Ishikawa (cell line): Measurements from ENCODE around the gene CCND3.
A peak's percentile ranks its signal among the peaks of the same experiment; 100 is the strongest.

ENCODE experiments used
- CEBPB ChIP-seq: IDR thresholded peaks from 2 replicates; pipeline ENCODE4 v1.6.1; 2012
- CREB1 ChIP-seq: IDR thresholded peaks from 2 replicates; pipeline ENCODE4 v1.6.1; 2012; ENCODE audit warnings: low read depth
- EGR1 ChIP-seq: IDR thresholded peaks from 2 replicates; pipeline ENCODE4 v1.6.1; 2012
- EP300 ChIP-seq: IDR thresholded peaks from 2 replicates; pipeline ENCODE4 v1.6.1; 2012; ENCODE audit warnings: borderline replicate concordance
- FOXM1 ChIP-seq: IDR thresholded peaks from 2 replicates; pipeline ENCODE4 v1.6.1; 2012; ENCODE audit warnings: low read depth, borderline replicate concordance
- NFIC ChIP-seq: IDR thresholded peaks from 2 replicates; pipeline ENCODE4 v1.6.1; 2012
- RAD21 ChIP-seq: IDR thresholded peaks from 2 replicates; pipeline ENCODE4 v1.6.1; 2012; ENCODE audit warnings: low read depth
- TAF1 ChIP-seq: IDR thresholded peaks from 2 replicates; pipeline ENCODE4 v1.6.1; 2012; ENCODE audit warnings: low read depth, mild to moderate bottlenecking
- TCF12 ChIP-seq: IDR thresholded peaks from 2 replicates; pipeline ENCODE4 v1.6.1; 2012; ENCODE audit warnings: low read depth
- TEAD4 ChIP-seq: IDR thresholded peaks from 2 replicates; pipeline ENCODE4 v1.6.1; 2012
- YY1 ChIP-seq: IDR thresholded peaks from 2 replicates; pipeline ENCODE4 v1.6.1; 2012; ENCODE audit warnings: low read depth
- ZBTB7A ChIP-seq: IDR thresholded peaks from 2 replicates; pipeline ENCODE4 v1.6.1; 2012; ENCODE audit warnings: low read depth
- TF ChIP-seq, protein P1 (sequence below): IDR thresholded peaks from 2 replicates; pipeline ENCODE4 v1.6.1; 2012
- TF ChIP-seq, protein P2 (sequence below): IDR thresholded peaks from 2 replicates; pipeline ENCODE4 v1.6.1; 2012
- TF ChIP-seq, protein P3 (sequence below): IDR thresholded peaks from 2 replicates; pipeline ENCODE4 v1.6.1; 2012; ENCODE audit warnings: low read depth, mild to moderate bottlenecking

CCND3 gene

DNA sequence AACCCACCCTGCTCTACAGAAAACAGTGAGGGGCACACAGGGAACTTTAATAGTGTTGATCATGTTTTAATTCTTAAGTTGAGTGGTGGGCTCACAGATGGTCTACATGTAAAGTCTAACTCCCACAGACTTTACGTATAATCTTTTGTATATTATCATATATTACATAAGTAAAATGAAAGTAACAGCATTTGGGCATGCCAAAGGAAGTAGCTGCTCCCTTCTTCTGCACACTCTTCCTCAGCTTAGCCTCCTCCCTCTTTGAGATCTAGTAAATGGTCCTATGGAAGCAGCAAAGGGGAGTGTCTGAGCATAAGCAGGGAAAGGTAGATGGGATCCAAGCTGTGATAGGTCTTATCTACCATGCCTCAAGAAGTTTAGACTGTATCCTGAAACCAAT lies 31.9 kb downstream of the CCND3 start:
- TF ChIP-seq EGR1 (no peak), NFIC (no peak), EP300 (no peak), YY1 (no peak), TCF12 (no peak), FOXM1 (no peak), TAF1 (no peak), TEAD4 (no peak), CEBPB (no peak), ZBTB7A (no peak), RAD21 (no peak), CREB1 (no peak)
- TF ChIP-seq, protein P1, sequence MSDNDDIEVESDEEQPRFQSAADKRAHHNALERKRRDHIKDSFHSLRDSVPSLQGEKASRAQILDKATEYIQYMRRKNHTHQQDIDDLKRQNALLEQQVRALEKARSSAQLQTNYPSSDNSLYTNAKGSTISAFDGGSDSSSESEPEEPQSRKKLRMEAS, result no peak
- TF ChIP-seq, protein P2, sequence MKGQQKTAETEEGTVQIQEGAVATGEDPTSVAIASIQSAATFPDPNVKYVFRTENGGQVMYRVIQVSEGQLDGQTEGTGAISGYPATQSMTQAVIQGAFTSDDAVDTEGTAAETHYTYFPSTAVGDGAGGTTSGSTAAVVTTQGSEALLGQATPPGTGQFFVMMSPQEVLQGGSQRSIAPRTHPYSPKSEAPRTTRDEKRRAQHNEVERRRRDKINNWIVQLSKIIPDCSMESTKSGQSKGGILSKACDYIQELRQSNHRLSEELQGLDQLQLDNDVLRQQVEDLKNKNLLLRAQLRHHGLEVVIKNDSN, result no peak
- TF ChIP-seq, protein P3, sequence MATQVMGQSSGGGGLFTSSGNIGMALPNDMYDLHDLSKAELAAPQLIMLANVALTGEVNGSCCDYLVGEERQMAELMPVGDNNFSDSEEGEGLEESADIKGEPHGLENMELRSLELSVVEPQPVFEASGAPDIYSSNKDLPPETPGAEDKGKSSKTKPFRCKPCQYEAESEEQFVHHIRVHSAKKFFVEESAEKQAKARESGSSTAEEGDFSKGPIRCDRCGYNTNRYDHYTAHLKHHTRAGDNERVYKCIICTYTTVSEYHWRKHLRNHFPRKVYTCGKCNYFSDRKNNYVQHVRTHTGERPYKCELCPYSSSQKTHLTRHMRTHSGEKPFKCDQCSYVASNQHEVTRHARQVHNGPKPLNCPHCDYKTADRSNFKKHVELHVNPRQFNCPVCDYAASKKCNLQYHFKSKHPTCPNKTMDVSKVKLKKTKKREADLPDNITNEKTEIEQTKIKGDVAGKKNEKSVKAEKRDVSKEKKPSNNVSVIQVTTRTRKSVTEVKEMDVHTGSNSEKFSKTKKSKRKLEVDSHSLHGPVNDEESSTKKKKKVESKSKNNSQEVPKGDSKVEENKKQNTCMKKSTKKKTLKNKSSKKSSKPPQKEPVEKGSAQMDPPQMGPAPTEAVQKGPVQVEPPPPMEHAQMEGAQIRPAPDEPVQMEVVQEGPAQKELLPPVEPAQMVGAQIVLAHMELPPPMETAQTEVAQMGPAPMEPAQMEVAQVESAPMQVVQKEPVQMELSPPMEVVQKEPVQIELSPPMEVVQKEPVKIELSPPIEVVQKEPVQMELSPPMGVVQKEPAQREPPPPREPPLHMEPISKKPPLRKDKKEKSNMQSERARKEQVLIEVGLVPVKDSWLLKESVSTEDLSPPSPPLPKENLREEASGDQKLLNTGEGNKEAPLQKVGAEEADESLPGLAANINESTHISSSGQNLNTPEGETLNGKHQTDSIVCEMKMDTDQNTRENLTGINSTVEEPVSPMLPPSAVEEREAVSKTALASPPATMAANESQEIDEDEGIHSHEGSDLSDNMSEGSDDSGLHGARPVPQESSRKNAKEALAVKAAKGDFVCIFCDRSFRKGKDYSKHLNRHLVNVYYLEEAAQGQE, result no peak

DNA sequence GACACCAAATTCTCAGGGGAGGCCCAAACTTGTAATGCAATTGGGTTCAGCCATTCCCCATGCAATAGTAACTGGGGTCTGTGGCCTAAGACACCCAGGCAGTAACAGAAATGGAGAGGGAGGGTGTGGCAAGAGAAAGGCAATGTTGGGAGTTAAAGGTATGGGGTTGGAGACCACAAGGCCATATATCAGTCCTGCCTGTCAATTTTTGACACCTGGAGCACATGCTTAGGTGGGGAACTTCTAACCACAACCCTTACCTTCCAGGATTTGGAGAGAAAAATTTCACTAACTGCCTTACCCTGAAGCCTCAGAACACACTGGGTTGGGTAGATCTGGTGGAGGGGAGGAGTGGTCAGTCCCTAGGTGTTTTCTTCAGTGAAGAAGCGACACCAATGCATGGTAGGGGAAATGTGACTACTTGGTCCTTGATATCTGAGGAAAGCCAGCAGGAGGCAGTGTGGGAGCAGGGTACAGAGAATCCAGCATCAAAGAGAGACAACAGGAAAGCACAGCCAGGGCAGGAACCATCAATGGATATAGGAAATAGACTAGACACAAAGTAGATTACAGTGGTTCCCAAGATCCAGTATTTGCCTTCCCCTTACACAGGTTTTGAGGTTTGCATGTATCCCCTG lies 39.6 kb downstream of the CCND3 start:
- TF ChIP-seq RAD21 (peak; percentile 55), ZBTB7A (no peak), FOXM1 (no peak), EGR1 (no peak)
- TF ChIP-seq, protein P3, result no peak

DNA sequence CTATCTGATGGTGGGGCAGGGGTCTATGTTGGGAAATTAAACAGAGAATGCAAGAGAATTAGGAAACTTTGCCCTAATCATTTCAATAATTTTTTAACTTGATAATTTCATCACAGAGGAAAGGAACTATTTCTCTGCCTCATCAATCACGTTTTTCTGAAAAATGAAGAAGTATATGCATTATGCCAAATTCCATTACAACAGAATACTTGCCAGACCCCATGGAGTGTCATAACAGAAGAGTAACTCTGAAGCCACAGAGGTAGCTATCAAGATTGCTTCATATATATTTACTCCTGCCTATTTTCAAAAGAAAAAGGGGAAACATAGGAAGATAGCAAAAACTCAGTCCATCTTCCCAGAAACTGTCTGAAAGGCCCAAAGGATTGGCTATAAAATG lies 40.7 kb downstream of the CCND3 start:
- no peak for TF ChIP-seq CEBPB
- TF ChIP-seq EGR1, result no peak
- no peak for TF ChIP-seq RAD21
- TF ChIP-seq ZBTB7A, result no peak

DNA sequence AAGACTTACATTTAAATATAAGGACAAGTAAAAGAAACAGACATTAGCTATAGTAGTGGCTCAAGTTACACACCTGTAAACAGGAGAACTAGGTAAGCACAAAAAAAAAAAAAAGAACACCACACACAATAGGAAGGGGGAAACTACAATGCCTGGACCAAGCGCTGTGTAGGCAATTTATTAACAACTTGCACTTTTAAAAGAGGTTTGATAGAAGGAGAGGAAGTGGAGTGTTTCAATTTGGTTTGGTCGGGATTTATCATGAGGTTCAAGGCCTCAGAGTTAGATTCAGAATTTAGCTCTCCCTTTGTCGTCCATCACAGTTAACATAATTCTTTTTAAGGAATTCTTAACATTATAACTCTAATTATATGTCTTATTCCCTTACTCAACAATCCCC lies 45.3 kb downstream of the CCND3 start:
- TF ChIP-seq TAF1 (no peak), NFIC (no peak), EP300 (no peak), EGR1 (no peak), TCF12 (no peak), YY1 (no peak), CREB1 (no peak)
- TF ChIP-seq, protein P1, result no peak
- TF ChIP-seq, protein P3, result no peak
- TF ChIP-seq, protein P2, result no peak
